Activated T-cell treated with anti-CD3 and anti-CD28 coated beads, Interleukin-2, amount 50 U/mL, for 1 hour (primary cell): ENCODE results near the gene PHF21A.
A peak's percentile ranks its signal among the peaks of the same experiment; 100 is the strongest.
"Not testable (repeated sequence)": the region's sequence is repeated elsewhere in the genome, so short reads cannot be mapped to it uniquely, and the experiment has no call there.

ENCODE experiments used
- DNase-seq: peaks from one replicate; pipeline ENCODE4 v3.0.0-alpha.2; 2020

The PHF21A gene

DNA sequence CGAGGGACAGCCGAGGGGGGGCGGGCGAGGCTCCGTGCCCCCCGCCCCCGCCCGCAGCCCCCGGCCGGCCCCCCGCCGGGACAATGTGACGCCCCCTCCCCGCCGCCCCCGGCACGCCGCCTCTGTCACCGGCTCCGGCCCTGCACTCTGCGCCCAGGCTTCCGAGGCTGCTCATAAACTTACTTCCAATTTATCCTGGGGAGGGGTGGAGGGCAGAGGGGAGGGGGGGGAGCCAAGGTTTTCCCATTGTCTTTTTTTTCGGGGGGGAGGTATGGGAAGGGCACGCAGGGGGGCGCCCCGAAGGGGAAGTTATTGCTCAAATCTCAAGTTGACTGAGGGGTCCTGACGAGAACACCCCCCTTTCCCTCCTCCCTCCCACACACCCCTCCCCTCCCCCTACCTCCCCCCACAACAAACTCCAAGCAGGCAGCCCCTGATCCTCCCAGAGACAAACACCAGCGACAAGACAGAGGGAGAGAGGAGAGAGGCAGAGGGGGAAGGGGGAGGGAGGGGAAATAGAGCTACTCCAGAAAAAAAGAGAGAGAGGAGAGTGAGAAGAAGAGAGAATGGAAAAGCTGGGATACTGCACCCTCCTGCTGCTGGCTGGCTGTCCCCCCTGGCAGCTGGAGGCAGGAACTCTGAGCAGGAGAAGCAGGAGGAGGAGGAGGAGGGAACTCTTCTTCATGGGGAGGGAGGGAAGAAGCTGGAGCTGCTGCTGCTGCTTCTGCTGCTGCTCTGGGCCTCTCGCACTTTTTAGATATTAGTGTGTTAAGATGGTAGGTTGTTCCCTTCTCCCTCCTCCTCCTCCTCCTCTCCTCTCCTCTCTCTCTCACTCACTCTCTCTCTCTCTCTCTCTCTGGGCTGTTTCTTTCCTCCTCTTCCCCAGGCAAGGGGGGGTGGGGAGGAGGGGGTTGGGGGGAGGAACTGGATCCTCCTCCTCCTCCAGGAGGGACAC lies 631 bp downstream of the PHF21A start:
- DNase-seq: peak; percentile 56

- peak; percentile 65 for DNase-seq
Observed at GRCh38 chr11:46119352-46120216, 1.7 kb downstream of the PHF21A start.

DNA sequence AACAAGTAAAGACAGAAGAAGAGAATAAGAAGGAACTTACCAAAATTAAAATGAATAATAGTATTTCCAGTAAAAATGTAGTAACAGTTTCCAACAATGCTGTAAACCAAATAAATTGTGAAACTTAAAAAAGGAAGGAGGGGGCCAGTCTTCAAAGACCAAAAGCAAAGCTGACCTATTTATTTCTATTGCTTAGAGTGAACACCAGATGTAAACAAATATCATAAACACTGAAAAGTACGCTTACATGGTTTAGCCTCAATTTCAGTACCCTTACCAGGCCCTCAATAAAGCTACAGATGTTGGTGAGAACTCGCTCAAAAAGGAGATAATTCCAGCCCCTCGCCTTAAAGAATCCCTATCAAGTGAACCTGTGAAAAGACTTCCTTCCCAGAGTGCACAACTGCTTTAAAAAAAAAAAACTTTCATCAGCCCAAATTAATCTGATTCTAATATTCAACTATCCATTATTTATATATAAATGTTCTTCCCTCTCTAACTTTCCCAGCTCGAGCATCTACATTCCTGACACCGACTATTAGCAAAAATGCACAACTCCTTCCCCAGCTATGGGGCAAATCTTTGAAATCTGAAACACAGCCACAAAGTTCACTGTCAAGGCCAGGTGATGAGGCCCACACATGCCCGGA lies 2.4 kb downstream of the PHF21A start:
- DNase-seq: no peak

- no peak for DNase-seq
Observed at GRCh38 chr11:46117842-46118241, 3.4 kb downstream of the PHF21A start.

DNA sequence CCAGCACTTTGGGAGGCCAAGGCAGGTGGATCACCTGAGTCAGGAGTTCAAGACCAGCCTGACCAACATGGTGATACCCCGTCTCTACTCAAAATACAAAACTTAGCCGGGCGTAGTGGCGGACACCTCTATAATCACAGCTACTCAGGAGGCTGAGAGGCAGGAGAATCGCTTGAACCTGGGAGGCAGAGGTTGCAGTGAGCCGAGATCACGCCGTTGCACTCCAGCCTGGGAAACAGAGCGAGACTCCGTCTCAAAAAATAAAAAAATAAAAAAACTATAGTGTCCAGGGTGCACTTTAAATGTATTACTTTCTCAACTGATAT lies 4.6 kb downstream of the PHF21A start:
- DNase-seq: not testable (repeated sequence)

GRCh38 chr11:46116007-46116711 lies 5.1 kb downstream of the PHF21A start:
- no peak for DNase-seq

DNA sequence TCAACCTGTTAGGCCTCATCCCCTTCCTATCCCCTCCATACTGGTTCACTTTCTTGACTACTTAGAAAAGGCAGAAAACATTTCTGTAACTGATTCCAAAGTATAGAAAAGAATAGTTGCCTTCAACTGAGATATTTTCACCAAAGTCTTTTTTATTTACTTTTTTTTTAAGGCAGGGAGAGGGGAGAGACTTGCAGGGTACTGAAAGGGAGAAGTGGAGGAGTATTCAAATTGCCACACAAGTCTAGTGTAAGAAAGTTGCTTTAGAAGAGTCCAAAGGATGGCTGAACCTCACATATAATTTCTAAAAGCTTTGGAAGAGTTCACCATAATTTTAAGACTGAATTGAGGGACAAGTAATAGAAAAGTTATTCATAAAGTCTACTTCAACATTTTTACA lies 6.3 kb downstream of the PHF21A start:
- DNase-seq: no peak

- DNase-seq: no peak
Observed at GRCh38 chr11:46114378-46114777, 6.9 kb downstream of the PHF21A start.

DNA sequence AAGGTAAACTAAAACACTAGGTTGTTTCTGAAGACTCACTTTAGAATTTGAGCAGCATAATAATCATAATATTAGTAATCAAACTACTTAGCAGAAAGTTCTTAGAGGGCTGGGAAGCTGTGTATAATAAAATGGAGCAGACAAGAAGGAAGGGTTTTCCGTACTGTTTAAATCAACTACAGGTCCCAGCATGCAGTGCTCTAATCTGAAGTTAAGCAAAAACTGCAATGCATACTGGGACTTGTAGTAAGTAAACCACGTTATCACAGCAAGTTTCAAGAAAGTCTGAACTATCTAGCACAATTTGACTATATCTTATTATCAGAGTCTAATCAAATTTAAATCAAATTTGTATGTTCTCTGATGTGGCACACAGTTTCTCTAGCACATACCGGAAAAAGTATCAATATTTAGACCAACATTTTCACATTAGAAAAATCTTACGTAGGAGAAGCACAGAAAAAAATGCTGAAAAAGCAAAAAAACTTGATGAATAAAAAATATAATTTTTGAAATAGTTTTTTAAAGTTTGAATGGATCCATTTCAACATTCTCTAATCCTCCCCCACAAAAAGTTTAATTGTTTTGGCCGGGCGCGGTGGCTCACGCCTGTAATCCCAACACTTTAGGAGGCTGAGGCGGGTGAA lies 8.2 kb downstream of the PHF21A start:
- no peak for DNase-seq

- DNase-seq: no peak
Observed at GRCh38 chr11:46108751-46109150, 12.5 kb downstream of the PHF21A start.

- DNase-seq: no peak
Observed at GRCh38 chr11:46107780-46108179, 13.5 kb downstream of the PHF21A start.

DNA sequence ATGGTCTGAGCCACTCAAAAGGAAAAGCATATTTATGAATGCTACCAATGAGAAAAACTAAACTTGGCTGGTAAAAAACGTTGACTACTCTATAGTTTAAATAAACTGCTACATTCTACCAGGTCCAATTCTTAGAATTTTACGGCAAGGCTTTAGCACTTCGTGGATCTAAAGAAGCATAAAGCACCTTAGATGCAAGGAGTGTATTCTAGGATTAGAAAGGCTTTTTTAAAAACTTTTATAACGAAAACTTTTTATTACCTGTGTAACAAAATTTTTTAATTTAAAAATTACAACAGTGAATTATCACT lies 13.9 kb downstream of the PHF21A start:
- no peak for DNase-seq

GRCh38 chr11:46106530-46107407 lies 14.5 kb downstream of the PHF21A start:
- DNase-seq: no peak

DNA sequence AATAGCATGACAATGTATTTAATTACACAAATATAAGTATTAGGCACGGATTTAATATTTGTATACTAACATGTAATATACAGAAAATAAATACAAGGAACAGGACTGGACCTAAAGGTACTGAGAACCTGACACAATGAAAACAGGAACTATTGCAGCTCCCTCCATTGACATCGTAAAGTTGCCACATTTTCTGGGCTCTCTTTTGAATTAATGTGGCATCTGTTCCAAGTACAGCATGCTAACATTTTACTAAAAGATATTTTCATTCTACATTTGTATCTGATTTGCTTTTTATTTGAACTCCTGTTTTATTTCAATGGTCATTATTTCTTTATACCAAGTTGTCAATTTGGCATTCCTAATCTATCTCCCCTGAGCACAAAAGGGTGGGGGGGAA lies 15.3 kb downstream of the PHF21A start:
- DNase-seq: no peak

- DNase-seq: no peak
Observed at GRCh38 chr11:46105134-46105628, 16.1 kb downstream of the PHF21A start.

DNA sequence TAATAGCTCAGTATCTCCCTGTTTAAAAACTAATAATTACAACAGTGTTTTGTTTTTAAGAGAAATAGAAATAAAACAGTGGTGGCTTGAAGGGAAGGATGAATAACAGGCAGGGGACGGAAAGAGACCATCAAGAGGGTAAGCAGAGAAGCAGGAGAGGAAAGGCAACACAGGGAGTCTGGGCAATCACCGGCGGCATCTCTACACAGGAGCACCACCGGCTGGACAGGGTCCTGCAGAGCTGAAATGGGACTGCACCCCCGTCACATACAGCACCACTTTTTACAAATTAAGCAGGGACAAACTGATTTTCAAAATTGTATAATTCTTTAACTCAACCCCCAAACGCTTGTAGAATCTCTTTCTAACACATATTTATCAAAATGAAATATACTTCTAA lies 18.4 kb downstream of the PHF21A start:
- DNase-seq: no peak

DNA sequence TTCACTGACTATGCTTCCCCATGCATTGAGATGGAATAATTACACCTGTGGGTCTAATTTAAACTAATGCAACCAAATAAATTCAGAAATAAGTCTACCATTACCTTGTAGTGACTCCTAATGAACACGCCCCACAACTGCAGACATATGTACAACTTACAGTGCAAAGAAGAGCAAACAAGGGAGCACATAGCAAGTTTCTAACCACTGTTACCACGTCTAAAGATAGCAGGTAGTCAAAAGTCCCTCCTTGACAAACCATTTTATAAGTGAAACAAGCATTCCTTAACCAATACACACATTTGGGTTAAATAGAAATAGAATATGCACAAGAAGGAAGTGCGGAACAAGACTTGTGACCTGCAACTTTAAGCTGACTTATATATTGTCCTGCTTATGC lies 20.6 kb downstream of the PHF21A start:
- DNase-seq: no peak

- DNase-seq: no peak
Observed at GRCh38 chr11:46099963-46100316, 21.3 kb downstream of the PHF21A start.

DNA sequence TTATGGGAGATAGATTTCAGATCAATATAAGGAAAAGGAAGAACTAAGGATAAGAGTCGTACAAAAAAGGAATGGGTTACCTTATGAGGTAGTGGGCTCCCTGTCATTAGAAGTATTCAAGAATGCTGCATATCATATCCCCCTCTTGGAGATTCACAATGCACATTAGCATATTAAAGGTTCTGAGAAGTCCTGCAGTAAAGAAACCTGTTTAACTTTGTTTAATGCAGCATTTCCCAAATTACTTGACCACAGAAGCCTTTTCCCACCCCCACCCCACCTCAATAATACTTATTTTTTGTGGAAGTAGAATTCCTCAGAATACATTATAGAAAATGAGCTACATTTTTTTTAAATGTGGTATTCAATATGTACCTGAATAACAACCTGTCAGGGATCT lies 30.9 kb downstream of the PHF21A start:
- no peak for DNase-seq

DNA sequence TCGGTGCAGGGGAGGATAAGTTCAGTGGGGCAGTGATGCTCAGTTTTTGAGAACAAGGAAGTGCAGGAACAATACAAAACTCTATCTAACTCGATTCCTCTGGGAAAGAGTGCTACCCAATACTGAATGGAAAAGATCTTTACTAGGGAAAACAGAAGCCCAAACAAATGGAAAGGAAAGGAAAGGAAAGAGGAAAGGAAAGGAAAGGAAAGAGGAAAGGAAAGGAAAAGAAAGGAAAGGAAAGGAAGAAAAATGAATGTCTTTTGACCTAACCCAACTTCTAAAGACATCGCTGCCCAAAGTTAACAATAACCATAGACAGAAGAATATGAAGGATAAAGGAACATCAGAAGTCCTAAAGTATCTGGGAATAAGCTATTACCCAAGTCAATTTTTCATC lies 41.6 kb downstream of the PHF21A start:
- DNase-seq: no peak

- DNase-seq: no peak
Observed at GRCh38 chr11:46075928-46076327, 45.3 kb downstream of the PHF21A start.
